Measurements from ENCODE around the gene BRIP1. TPM values are rescaled to one million over a fixed set of nuclear protein-coding genes. Genes with fewer than 3 reads are reported as not detected.

Gene BRIP1
- polyA plus RNA-seq, 1 of the 3 experiments (the other 2 are of a cell fraction), result 2.0 TPM

- H3K9me2 ChIP-seq, result no peaks in the 10 kb centered on the region
- H3K27ac ChIP-seq (ENCODE audit: low read depth in 2 of 2, low read length in 1 of 2), result no peak overlapping the region
- no peaks in the 10 kb centered on the region for H4K20me1 ChIP-seq (ENCODE audit: insufficient read depth)
- TF ChIP-seq SMC3 (IDR thresholded peaks at IDR 0.05; ENCODE audit: low read depth, low read length), result no peak
- no peak for TF ChIP-seq GABPA (IDR thresholded peaks at IDR 0.05; ENCODE audit: low read depth)
- no peak for TF ChIP-seq MAX (IDR thresholded peaks at IDR 0.05; ENCODE audit: low read depth)
- no peak for TF ChIP-seq IRF3 (IDR thresholded peaks at IDR 0.05; ENCODE audit: low read depth, low read length)
- no peak for TF ChIP-seq FOSL2 (IDR thresholded peaks at IDR 0.05; ENCODE audit: borderline replicate concordance, low read depth)
- no peak for TF ChIP-seq FOXM1 (IDR thresholded peaks at IDR 0.05; ENCODE audit: low read depth)
- TF ChIP-seq REST (IDR thresholded peaks at IDR 0.05; ENCODE audit: low read depth, low read length), result no peak
- no peak for TF ChIP-seq PBX3 (IDR thresholded peaks at IDR 0.05)
- no peak for TF ChIP-seq TEAD4 (IDR thresholded peaks at IDR 0.05; ENCODE audit: borderline replicate concordance, insufficient read depth)
- no peak for TF ChIP-seq MXI1 (IDR thresholded peaks at IDR 0.05; ENCODE audit: low read depth, low read length)
- TF ChIP-seq, protein P1, sequence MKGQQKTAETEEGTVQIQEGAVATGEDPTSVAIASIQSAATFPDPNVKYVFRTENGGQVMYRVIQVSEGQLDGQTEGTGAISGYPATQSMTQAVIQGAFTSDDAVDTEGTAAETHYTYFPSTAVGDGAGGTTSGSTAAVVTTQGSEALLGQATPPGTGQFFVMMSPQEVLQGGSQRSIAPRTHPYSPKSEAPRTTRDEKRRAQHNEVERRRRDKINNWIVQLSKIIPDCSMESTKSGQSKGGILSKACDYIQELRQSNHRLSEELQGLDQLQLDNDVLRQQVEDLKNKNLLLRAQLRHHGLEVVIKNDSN (IDR thresholded peaks at IDR 0.05; ENCODE audit: borderline replicate concordance, low read depth), result no peak
- TF ChIP-seq, protein P2, sequence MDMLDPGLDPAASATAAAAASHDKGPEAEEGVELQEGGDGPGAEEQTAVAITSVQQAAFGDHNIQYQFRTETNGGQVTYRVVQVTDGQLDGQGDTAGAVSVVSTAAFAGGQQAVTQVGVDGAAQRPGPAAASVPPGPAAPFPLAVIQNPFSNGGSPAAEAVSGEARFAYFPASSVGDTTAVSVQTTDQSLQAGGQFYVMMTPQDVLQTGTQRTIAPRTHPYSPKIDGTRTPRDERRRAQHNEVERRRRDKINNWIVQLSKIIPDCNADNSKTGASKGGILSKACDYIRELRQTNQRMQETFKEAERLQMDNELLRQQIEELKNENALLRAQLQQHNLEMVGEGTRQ (IDR thresholded peaks at IDR 0.05; ENCODE audit: borderline replicate concordance, low read depth, low read length), result no peak
- TF ChIP-seq SIN3A (IDR thresholded peaks at IDR 0.05; ENCODE audit: borderline replicate concordance, low read depth, low read length), result no peak
- TF ChIP-seq RAD21 (IDR thresholded peaks at IDR 0.05; ENCODE audit: low read length), result no peak
- TF ChIP-seq YY1 (IDR thresholded peaks at IDR 0.05; ENCODE audit: low read depth), result no peak
- no peak for TF ChIP-seq RCOR1 (IDR thresholded peaks at IDR 0.05; ENCODE audit: low read length)
- no peak for TF ChIP-seq CTCF (IDR thresholded peaks at IDR 0.05)
- TF ChIP-seq MEF2A (IDR thresholded peaks at IDR 0.05; ENCODE audit: borderline replicate concordance, low read depth), result no peak
- TF ChIP-seq EP300 (IDR thresholded peaks at IDR 0.05; ENCODE audit: borderline replicate concordance in 1 of 2, low read depth in 1 of 2, low read length in 1 of 2), result no peak
- H3F3A ChIP-seq (replicated peaks; ENCODE audit: insufficient read depth), result no peaks in the 10 kb centered on the region
- H3K9ac ChIP-seq, result no peak overlapping the region
- H3K9me3 ChIP-seq, result peaks cover 6% of the 10 kb centered on the region; the same call in 1 of the 2 replicates
- H2AFZ ChIP-seq (ENCODE audit: low read depth), result no peak overlapping the region
- DNase-seq, result no peak
- no peaks in the 10 kb centered on the region for H3K79me2 ChIP-seq (ENCODE audit: insufficient read depth)
- H3K4me1 ChIP-seq (ENCODE audit: control insufficient read depth in 1 of 2, insufficient read depth in 2 of 2, low read depth in 1 of 2, low read length in 1 of 2), result no peaks in the 10 kb centered on the region
- H3K4me2 ChIP-seq, result no peak overlapping the region
- POLR2A ChIA-PET, result no interaction called here
- CTCF ChIA-PET, result no interaction called here
- H3K36me3 ChIP-seq (replicated peaks in 1 of 2; ENCODE audit: control insufficient read depth in 1 of 2, insufficient read depth in 2 of 2, low read length in 1 of 2), result peaks cover 37 to 71% of the 10 kb centered on the region in 2 experiments
- H3K27me3 ChIP-seq (ENCODE audit: insufficient read depth), result no peaks in the 10 kb centered on the region
- 94% methylated on average over 4 of the region's 4 CpGs for WGBS (ENCODE audit: low lambda C conversion rate)
- no peak overlapping the region; a peak in 1 of 4 replicates for H3K4me3 ChIP-seq (ENCODE audit: low read depth in 2 of 2, low read length in 1 of 2)
These were observed 125.5 kb downstream of the BRIP1 start for GRCh38 chr17:61737820-61738219.

All from SK-N-SH (cell line).